Measurements from ENCODE around the gene PTN.

The PTN gene

GRCh38 chr7:137221467-137221866 is 122.1 kb downstream of the PTN start:
- no peak for DNase-seq (ENCODE audit: low read depth)
- no peak overlapping the region for H3K4me3 ChIP-seq (ENCODE audit: low read length)
- TF ChIP-seq CTCF (IDR thresholded peaks at IDR 0.05; ENCODE audit: insufficient read depth, low read depth, low read length, missing control alignments): no peak

DNA sequence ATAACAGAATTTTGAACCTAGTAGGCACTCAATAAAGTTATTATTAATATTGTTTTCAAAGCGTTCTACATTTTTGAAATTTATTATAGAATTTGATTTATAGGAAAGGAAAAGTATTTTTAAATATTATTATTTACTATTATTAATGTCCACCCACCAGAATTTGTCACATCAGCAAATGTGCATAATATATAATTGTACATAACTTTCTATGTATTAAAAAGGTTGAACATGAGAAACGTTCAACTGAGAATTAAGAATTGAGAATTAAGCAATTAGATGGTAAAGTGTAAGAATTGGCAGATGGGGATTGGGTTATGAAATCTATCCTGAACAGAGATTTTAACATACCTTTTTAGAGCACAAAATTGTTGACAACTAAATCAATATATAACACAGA is 129.8 kb downstream of the PTN start:
- H3K4me3 ChIP-seq (ENCODE audit: low read length): no peak overlapping the region
- no peak for DNase-seq (ENCODE audit: low read depth)
- TF ChIP-seq CTCF (IDR thresholded peaks at IDR 0.05; ENCODE audit: insufficient read depth, low read depth, low read length, missing control alignments): no peak

- H3K4me3 ChIP-seq (ENCODE audit: low read length): no peak overlapping the region
- DNase-seq (ENCODE audit: low read depth): peak; percentile 17
- TF ChIP-seq CTCF (IDR thresholded peaks at IDR 0.05; ENCODE audit: insufficient read depth, low read depth, low read length, missing control alignments): no peak
These were observed 134.2 kb downstream of the PTN start for GRCh38 chr7:137209151-137209817.

- TF ChIP-seq CTCF (IDR thresholded peaks at IDR 0.05; ENCODE audit: insufficient read depth, low read depth, low read length, missing control alignments): no peak
- no peak for DNase-seq (ENCODE audit: low read depth)
- H3K4me3 ChIP-seq (ENCODE audit: low read length): no peak overlapping the region
These were observed 136.8 kb downstream of the PTN start for GRCh38 chr7:137206770-137207169.

GRCh38 chr7:137204246-137204645 is 139.3 kb downstream of the PTN start:
- DNase-seq (ENCODE audit: low read depth): no peak
- no peak for TF ChIP-seq CTCF (IDR thresholded peaks at IDR 0.05; ENCODE audit: insufficient read depth, low read depth, low read length, missing control alignments)
- no peak overlapping the region for H3K4me3 ChIP-seq (ENCODE audit: low read length)

- no peak for DNase-seq (ENCODE audit: low read depth)
- no peak for TF ChIP-seq CTCF (IDR thresholded peaks at IDR 0.05; ENCODE audit: insufficient read depth, low read depth, low read length, missing control alignments)
- no peak overlapping the region for H3K4me3 ChIP-seq (ENCODE audit: low read length)
These were observed 140.2 kb downstream of the PTN start for GRCh38 chr7:137203351-137203750.

GRCh38 chr7:137196648-137197047 is 146.9 kb downstream of the PTN start:
- H3K4me3 ChIP-seq (ENCODE audit: low read length): no peak overlapping the region
- no peak for DNase-seq (ENCODE audit: low read depth)
- no peak for TF ChIP-seq CTCF (IDR thresholded peaks at IDR 0.05; ENCODE audit: insufficient read depth, low read depth, low read length, missing control alignments)

All from epithelial cell of esophagus (primary cell).